ENCODE measurements around the gene TCF7L1.

TCF7L1 gene

GRCh38 chr2:85156619-85157018 lies 23.4 kb downstream of the TCF7L1 start:
- TF ChIP-seq, protein P1, sequence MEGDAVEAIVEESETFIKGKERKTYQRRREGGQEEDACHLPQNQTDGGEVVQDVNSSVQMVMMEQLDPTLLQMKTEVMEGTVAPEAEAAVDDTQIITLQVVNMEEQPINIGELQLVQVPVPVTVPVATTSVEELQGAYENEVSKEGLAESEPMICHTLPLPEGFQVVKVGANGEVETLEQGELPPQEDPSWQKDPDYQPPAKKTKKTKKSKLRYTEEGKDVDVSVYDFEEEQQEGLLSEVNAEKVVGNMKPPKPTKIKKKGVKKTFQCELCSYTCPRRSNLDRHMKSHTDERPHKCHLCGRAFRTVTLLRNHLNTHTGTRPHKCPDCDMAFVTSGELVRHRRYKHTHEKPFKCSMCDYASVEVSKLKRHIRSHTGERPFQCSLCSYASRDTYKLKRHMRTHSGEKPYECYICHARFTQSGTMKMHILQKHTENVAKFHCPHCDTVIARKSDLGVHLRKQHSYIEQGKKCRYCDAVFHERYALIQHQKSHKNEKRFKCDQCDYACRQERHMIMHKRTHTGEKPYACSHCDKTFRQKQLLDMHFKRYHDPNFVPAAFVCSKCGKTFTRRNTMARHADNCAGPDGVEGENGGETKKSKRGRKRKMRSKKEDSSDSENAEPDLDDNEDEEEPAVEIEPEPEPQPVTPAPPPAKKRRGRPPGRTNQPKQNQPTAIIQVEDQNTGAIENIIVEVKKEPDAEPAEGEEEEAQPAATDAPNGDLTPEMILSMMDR (IDR thresholded peaks at IDR 0.05; ENCODE audit: low read depth, low read length), result no peak
- DNase-seq (ENCODE audit: extremely low read depth, low read depth), result no peak

DNA sequence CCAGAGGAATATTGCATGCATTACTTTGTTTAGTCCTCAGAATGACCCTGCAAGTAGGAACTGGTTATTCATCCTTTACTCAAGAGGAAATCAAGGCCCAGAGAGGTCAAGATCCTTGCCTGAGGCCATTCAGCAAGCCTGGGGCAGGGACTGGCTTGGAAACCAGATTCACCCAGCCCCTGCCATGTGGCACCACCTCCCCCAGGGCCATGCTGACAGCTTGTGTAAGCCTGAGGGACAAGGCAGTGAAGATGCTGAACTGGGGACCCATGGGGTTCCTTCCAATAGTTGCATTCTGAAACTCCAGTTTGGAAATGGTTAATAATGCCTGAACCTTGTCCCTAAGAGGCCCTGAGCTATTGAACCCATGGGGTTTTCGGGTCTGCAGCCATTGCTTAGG lies 24.2 kb downstream of the TCF7L1 start:
- TF ChIP-seq, protein P1 (IDR thresholded peaks at IDR 0.05; ENCODE audit: low read depth, low read length), result no peak
- no peak for DNase-seq (ENCODE audit: extremely low read depth, low read depth)

DNA sequence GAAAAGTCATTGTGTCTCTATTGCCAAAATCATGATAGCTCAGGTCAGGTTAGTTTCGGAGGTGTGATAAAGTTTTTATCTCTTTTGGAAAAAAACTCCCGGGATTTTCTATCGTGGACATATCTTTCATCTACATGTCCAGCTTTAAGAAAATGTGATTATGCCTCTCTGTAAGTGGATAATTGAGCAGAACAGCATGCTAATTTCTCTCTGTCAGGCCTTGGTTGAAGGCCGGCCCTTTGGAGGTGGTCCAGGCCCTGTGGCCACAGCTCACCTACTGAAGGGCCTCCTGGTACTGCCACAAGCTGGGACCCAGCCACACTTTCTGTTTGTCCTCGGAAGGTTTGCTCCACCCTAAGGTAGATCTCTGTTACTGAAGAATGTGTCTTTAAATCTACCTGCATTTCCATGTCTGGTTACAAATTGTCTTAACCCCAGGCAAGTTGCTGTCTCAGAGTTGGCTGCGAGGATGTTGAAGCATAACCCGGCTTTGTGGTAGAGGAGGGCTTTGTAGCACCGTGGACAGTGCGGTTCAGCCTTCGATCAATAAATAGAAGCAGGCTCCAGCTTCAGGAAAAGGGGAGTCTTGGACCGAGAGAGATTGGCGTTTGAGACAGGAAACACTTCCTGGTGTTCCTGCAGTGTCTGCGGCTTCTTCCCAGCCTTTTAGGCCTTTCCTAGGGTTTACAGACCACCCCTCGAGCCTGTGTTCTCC lies 25.5 kb downstream of the TCF7L1 start:
- TF ChIP-seq, protein P1 (IDR thresholded peaks at IDR 0.05; ENCODE audit: low read depth, low read length), result no peak

GRCh38 chr2:85159589-85159988 lies 26.4 kb downstream of the TCF7L1 start:
- DNase-seq (ENCODE audit: extremely low read depth, low read depth), result no peak
- TF ChIP-seq, protein P1 (IDR thresholded peaks at IDR 0.05; ENCODE audit: low read depth, low read length), result no peak

More for the DNA sequence above, 25.5 kb downstream of the TCF7L1 start:
- no peak for DNase-seq (ENCODE audit: extremely low read depth, low read depth)

DNA sequence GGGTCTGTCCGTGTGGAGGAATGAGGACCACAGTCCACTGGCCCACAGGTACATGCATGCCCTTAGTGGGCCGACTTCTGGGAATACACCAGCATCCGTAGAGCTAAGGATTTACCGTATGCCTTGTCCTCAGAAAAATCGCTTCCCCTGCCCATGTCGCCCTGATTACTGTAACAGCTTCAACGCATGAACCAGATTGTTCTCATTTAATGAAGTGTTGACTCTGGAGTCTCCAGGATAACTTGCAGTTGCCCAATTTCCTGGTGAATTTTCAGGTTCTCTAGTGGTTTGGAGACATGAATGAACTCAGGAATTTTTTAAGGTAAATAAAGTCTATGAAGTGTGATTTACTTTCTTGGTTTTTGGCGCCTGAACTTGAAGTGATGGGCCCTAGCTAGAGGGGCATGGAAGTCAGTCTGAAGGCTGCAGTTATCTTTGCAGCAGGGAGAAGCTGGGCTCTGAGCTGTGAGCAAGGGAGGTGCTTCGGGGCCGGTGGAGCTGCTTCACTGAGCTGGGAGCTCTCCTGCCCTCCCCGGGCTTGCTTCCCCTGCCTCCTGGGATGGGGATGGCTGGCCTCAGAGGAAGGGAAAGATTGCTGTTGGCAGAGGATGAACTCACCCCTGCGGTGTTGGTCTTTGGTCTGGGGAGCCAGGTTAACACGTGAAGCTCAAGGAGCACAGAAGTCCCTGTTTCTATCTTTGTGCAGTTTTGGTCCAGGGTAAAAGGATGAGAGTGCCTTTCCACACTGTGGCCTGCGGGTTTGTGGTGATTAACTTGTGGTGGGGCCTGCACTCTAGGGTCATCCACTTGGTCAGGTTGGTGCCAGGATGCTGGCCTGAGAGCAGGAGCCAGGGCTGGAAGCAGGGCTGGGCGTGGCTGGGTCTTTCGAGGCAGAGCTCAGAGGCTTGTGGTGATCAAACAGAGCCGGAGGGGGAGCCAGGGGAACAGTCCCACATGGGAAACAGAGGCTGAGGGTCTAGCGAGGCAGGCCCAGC lies 28.1 kb downstream of the TCF7L1 start:
- TF ChIP-seq, protein P1 (IDR thresholded peaks at IDR 0.05; ENCODE audit: low read depth, low read length), result no peak
- no peak for DNase-seq (ENCODE audit: extremely low read depth, low read depth)

GRCh38 chr2:85162746-85163301 lies 29.6 kb downstream of the TCF7L1 start:
- DNase-seq (ENCODE audit: extremely low read depth, low read depth), result peak; percentile 37
- TF ChIP-seq, protein P1 (IDR thresholded peaks at IDR 0.05; ENCODE audit: low read depth, low read length), result no peak; the same call in 1 of the 2 replicates
